ENCODE measurements around the gene COX15. TPM values are rescaled to one million over a fixed set of nuclear protein-coding genes. Genes with fewer than 3 reads are reported as not detected.
A peak's percentile ranks its signal among the peaks of the same experiment; 100 is the strongest.
"Not testable (repeated sequence)": the region's sequence is repeated elsewhere in the genome, so short reads cannot be mapped to it uniquely, and the experiment has no call there.

The COX15 gene
- total RNA-seq, 3 donors from 2014 or later (not counting 1 experiment from before 2014, with no cell fraction given) = 17.1 to 27.9 (median 20.3) TPM

GRCh38 chr10:99750641-99751040, 18.7 kb upstream of the COX15 start:
- no peak overlapping the region for H3K4me3 Mint-ChIP-seq
- Histone ChIP-seq H3K9me3 (ENCODE audit: control insufficient read depth, insufficient read depth, low read length) (no peaks in the 10 kb centered on the region), H3K27ac (ENCODE audit: low read length) (no peak overlapping the region), H3K27me3 (ENCODE audit: control insufficient read depth, insufficient read depth, low read length) (no peaks in the 10 kb centered on the region), H3K4me1 (ENCODE audit: control insufficient read depth, insufficient read depth, low read length) (no peaks in the 10 kb centered on the region), H3K36me3 (ENCODE audit: control insufficient read depth, insufficient read depth, low read length) (peaks cover 78% of the 10 kb centered on the region), H3K4me3 (ENCODE audit: low read length) (no peak overlapping the region)
- peaks cover 9 to 12% of the 10 kb centered on the region in 2 donors for H3K4me1 Mint-ChIP-seq
- H3K36me3 Mint-ChIP-seq = peaks cover 20% of the 10 kb centered on the region
- no peaks in the 10 kb centered on the region for H3K27me3 Mint-ChIP-seq (ENCODE audit: low read depth in 2 of 2)
- no peak overlapping the region for H3K27ac Mint-ChIP-seq
- ATAC-seq = no peak
- no peaks in the 10 kb centered on the region for H3K9me3 Mint-ChIP-seq
- TF ChIP-seq, protein P1, sequence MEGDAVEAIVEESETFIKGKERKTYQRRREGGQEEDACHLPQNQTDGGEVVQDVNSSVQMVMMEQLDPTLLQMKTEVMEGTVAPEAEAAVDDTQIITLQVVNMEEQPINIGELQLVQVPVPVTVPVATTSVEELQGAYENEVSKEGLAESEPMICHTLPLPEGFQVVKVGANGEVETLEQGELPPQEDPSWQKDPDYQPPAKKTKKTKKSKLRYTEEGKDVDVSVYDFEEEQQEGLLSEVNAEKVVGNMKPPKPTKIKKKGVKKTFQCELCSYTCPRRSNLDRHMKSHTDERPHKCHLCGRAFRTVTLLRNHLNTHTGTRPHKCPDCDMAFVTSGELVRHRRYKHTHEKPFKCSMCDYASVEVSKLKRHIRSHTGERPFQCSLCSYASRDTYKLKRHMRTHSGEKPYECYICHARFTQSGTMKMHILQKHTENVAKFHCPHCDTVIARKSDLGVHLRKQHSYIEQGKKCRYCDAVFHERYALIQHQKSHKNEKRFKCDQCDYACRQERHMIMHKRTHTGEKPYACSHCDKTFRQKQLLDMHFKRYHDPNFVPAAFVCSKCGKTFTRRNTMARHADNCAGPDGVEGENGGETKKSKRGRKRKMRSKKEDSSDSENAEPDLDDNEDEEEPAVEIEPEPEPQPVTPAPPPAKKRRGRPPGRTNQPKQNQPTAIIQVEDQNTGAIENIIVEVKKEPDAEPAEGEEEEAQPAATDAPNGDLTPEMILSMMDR (IDR thresholded peaks at IDR 0.05) = no peak
- intact Hi-C loops (cut with micrococcal nuclease) = no loop called here
- no peak for DNase-seq

DNA sequence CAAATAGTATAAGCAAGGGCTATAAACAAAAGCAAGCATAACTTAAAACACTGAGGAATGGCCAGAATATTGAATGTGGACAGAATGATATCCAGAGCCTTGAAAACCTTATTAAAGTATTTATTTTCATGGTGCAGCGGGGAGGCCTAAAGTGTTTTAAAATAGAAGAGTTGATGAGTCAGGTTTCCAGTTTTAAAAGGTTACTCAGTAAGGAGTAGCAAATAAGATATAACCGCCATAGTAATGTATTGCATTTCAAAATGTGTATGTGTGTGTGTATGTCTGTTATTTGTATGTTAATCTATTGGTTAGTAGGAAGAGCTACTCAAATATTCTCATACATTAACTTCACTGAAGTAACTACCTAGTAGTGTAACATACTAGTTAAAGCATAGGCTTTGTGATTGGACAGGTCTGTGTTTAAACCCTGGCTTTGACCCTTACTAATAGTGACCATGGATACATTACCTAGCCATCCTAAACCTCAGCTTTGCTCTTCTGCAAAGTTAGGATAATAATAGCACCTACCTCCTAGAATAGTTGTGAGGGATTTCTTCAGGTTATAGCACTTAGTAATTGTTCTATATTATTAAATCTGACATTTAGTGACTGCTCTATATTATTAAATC, 17.0 kb upstream of the COX15 start:
- H3K9me3 Mint-ChIP-seq = no peaks in the 10 kb centered on the region
- peaks cover 24% of the 10 kb centered on the region for H3K36me3 Mint-ChIP-seq
- peaks cover 81% of the 10 kb centered on the region for H3K36me3 ChIP-seq (ENCODE audit: control insufficient read depth, insufficient read depth, low read length)
- no peak for ATAC-seq
- WGBS (ENCODE audit: insufficient coverage) = 100% methylated on average over 2 of the region's 2 CpGs
- no peak overlapping the region for H3K4me3 Mint-ChIP-seq
- TF ChIP-seq, protein P1 (IDR thresholded peaks at IDR 0.05) = no peak
- DNase-seq = no peak
- H3K27ac Mint-ChIP-seq = peak overlapping the region in 1 of 2 donors; percentile 9
- no peak overlapping the region for H3K27ac ChIP-seq (ENCODE audit: low read length)
- no peaks in the 10 kb centered on the region for H3K9me3 ChIP-seq (ENCODE audit: control insufficient read depth, insufficient read depth, low read length)
- H3K27me3 Mint-ChIP-seq (ENCODE audit: low read depth in 2 of 2) = no peaks in the 10 kb centered on the region
- H3K4me1 Mint-ChIP-seq = peaks cover 9 to 12% of the 10 kb centered on the region in 2 donors
- H3K4me1 ChIP-seq (ENCODE audit: control insufficient read depth, insufficient read depth, low read length) = no peaks in the 10 kb centered on the region
- intact Hi-C loops (cut with micrococcal nuclease) = no loop called here
- H3K4me3 ChIP-seq (ENCODE audit: low read length) = no peak overlapping the region
- no peaks in the 10 kb centered on the region for H3K27me3 ChIP-seq (ENCODE audit: control insufficient read depth, insufficient read depth, low read length)

DNA sequence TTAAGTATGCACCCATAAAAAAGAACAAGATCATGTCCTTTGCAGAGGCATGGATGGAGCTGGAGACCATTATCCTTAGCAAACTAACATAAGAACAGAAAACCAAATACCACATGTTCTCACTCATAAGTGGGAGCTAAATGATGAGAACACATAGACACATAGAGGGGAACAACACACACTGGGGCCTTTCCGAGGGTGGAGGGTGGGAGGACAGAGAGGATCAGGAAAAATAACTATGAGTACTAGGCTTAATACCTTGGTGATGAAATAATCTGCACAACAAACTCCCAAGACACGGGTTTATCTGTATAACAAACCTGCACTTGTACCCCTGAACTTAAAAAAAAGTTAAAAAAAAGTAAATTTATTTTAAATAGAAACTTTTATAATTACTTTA, 14.2 kb upstream of the COX15 start:
- peaks cover 87% of the 10 kb centered on the region for H3K36me3 ChIP-seq (ENCODE audit: control insufficient read depth, insufficient read depth, low read length)
- H3K9me3 Mint-ChIP-seq; H3K4me1 ChIP-seq (ENCODE audit: control insufficient read depth, insufficient read depth, low read length); H3K27me3 Mint-ChIP-seq (ENCODE audit: low read depth in 2 of 2); H3K27me3 ChIP-seq (ENCODE audit: control insufficient read depth, insufficient read depth, low read length); intact Hi-C loops (cut with micrococcal nuclease); DNase-seq; H3K27ac ChIP-seq (ENCODE audit: low read length); H3K4me3 Mint-ChIP-seq; ATAC-seq; H3K9me3 ChIP-seq (ENCODE audit: control insufficient read depth, insufficient read depth, low read length); H3K27ac Mint-ChIP-seq; H3K4me3 ChIP-seq (ENCODE audit: low read length): not testable (repeated sequence)
- peaks cover 26 to 29% of the 10 kb centered on the region in 2 donors for H3K4me1 Mint-ChIP-seq
- peaks cover 51% of the 10 kb centered on the region for H3K36me3 Mint-ChIP-seq
- no CpG with 5 or more reads among the region's 2 CpGs for WGBS (ENCODE audit: insufficient coverage)

- no peak for ATAC-seq
- Mint-ChIP-seq H3K9me3 (peaks cover 5 to 10% of the 10 kb centered on the region in 2 donors), H3K36me3 (peaks cover 59% of the 10 kb centered on the region), H3K27ac (peak overlapping the region in 1 of 2 donors; percentile 11), H3K4me3 (no peak overlapping the region), H3K27me3 (ENCODE audit: low read depth in 2 of 2) (no peaks in the 10 kb centered on the region), H3K4me1 (peaks cover 29 to 32% of the 10 kb centered on the region in 2 donors)
- Histone ChIP-seq H3K27ac (ENCODE audit: low read length) (no peak overlapping the region), H3K4me1 (ENCODE audit: control insufficient read depth, insufficient read depth, low read length) (no peaks in the 10 kb centered on the region), H3K36me3 (ENCODE audit: control insufficient read depth, insufficient read depth, low read length) (peaks cover 86% of the 10 kb centered on the region), H3K27me3 (ENCODE audit: control insufficient read depth, insufficient read depth, low read length) (no peaks in the 10 kb centered on the region), H3K9me3 (ENCODE audit: control insufficient read depth, insufficient read depth, low read length) (no peaks in the 10 kb centered on the region), H3K4me3 (ENCODE audit: low read length) (no peak overlapping the region)
- intact Hi-C loops (cut with micrococcal nuclease) = no loop called here
- WGBS (ENCODE audit: insufficient coverage) = 100% methylated on average over 1 of the region's 3 CpGs
- TF ChIP-seq, protein P1 (IDR thresholded peaks at IDR 0.05) = no peak
- DNase-seq = no peak
Measured at GRCh38 chr10:99743841-99744240, 11.9 kb upstream of the COX15 start.
